Activated T-helper 1 cell treated with Interleukin-2 at 50 U/mL for 16 hours (primary cell): ENCODE results near the gene MLST8.
"Not testable (repeated sequence)": the region's sequence is repeated elsewhere in the genome, so short reads cannot be mapped to it uniquely, and the experiment has no call there.

ENCODE experiments used
- DNase-seq: peaks from one replicate; pipeline ENCODE4 v3.0.0-alpha.2; 2020; ENCODE audit warnings: low read depth

The MLST8 gene

DNA sequence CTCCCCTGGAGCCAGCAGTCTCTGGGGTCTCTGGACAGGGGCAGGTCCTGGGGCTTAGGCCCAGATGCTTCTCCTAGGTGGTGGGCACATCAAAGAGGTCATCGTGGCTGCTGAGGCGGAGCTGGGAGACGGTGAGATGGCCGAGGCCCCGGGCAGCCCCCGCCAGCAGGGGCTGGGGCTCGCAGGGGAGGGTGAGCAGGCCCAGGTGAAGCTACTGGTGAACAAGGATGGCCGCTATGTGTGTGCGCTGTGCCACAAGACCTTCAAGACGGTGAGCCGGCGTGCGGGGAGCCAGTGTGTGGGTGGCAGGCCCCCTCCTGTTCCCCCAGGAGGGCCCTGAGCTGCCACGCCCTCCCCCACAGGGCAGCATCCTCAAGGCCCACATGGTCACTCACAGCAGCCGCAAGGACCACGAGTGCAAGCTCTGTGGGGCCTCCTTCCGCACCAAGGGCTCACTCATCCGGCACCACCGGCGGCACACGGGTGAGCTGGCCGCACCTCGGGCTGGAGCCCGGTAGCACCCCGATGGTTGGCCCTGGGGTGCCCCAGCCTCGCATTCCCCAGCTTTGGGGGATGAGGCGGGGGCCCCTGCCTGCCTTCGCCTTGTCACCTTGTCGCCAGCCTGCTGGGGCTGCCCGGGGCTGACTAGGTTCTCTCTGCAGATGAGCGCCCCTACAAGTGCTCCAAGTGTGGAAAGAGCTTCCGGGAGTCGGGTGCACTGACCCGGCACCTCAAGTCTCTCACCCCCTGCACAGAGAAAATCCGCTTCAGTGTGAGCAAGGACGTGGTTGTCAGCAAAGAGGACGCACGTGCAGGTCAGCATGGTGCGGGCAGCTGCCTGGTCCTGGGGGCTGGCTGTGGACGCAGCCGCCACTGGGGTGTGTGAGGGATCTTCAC lies 27.1 kb downstream of the MLST8 start:
- no peak for DNase-seq

DNA sequence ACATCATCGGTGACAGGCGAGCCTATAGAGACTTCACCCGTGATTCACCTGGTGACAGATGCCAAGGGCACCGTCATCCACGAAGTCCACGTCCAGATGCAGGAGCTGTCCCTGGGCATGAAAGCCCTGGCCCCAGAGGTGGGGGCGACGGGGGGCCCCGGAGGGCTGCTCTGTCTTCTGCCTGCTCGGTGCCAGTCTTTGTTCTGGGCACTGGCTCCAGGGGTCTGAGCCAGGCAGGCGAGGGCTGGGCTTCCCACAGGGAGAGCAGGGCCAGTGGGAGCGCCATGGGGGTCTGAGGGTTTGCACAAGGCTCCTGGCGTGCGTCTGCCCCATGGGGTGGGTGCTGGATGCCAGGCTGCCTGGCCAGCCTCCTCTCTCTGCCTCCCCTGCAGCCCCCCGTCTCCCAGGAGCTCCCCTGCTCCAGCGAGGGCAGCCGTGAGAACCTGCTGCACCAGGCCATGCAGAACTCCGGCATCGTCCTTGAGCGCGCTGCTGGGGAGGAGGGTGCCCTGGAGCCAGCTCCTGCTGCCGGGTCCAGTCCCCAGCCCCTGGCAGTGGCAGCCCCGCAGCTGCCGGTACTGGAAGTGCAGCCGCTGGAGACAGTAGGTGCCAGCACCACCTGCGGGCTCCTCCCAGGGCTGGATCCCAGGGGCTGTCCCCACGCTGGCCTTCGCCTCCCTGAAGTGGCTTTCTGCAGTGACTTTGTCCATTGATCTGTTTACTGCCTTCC lies 28.0 kb downstream of the MLST8 start:
- no peak for DNase-seq

DNA sequence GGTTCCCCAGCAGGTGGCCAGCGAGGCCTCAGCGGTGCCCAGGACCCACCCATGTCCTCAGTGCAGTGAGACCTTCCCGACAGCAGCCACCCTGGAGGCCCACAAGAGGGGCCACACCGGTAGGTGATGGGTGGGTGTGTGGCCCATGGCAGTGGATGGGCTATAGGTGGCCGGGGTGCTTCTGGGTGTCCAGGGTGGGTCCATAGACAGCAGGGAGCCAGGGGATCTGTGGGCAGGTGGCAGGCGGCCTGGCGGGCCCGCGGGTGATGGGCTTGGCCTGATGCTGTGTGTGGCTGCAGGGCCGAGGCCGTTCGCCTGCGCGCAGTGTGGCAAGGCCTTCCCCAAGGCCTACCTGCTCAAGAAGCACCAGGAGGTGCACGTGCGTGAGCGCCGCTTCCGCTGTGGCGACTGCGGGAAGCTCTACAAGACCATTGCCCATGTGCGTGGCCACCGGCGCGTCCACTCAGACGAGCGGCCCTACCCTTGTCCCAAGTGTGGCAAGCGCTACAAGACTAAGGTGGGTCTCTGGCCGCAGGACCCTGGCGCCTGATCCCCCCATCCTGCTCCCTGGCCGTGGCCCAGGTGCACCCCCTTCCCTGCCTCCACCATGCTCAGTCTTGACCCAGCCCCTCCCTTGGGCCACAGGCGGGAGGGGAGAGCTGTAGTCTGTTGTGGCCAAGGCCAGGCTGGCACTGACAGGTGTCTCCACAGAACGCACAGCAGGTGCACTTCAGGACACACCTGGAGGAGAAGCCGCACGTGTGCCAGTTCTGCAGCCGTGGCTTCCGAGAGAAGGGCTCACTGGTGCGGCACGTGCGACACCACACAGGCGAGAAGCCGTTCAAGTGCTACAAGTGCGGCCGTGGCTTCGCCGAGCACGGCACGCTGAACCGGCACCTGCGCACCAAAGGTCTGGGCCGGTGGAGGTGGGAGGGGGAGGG lies 28.9 kb downstream of the MLST8 start:
- DNase-seq = no peak

DNA sequence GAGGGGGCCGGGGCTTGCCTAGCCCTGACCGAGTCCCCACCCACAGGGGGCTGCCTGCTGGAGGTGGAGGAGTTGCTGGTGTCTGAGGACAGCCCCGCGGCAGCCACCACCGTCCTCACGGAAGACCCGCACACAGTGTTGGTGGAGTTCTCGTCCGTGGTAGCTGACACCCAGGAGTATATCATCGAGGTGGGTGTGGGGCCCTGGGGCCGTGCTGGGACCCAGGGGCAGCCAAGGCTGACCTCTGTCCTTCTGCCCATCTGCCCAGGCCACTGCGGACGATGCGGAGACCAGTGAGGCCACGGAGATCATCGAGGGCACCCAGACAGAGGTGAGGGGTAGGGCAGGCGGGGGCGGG lies 29.5 kb downstream of the MLST8 start:
- DNase-seq = no peak

DNA sequence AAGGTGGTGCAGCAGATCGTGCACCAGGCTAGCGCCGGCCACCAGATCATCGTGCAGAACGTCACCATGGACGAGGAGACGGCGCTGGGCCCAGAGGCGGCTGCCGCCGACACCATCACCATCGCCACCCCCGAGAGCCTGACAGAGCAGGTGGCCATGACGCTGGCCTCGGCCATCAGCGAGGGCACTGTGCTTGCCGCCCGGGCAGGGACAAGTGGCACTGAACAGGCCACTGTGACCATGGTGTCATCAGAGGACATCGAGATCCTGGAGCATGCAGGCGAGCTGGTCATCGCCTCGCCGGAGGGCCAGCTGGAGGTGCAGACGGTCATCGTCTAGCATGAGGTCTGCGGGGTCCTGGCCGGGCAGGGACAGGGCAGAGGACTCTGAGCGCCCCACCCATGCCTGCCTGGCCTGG lies 30.0 kb downstream of the MLST8 start:
- DNase-seq = no peak

DNA sequence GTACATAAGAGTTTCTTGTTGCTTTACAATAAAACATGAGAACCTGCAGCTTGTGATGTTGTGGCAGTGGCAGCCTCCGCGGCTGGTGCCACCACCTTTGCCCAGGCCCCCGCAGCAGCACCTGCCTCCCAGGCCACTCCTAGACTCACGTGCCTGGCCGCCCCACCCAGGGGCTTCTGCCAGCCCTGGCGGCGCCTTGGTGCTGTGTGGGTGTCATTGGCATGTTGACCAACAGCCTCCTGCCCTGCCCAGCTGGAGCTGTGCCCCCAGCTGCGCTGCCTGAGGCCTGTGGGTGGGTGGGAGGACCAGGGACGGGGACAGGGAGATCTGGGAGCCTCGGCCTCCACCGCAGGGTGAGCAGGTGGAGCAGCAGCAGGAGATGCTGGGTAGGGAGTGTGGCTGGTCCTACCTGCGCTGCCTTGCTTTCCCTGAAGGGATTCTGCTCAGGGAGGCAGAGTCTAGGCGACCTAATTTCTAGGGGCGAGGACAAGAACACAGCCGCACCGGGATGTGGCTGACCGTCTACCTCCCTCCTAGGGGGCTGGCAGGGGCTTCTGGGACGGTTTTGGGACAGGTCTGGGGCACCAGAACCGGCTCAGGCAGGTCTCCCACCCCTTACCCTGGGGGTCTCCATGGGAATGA lies 30.6 kb downstream of the MLST8 start:
- no peak for DNase-seq

DNA sequence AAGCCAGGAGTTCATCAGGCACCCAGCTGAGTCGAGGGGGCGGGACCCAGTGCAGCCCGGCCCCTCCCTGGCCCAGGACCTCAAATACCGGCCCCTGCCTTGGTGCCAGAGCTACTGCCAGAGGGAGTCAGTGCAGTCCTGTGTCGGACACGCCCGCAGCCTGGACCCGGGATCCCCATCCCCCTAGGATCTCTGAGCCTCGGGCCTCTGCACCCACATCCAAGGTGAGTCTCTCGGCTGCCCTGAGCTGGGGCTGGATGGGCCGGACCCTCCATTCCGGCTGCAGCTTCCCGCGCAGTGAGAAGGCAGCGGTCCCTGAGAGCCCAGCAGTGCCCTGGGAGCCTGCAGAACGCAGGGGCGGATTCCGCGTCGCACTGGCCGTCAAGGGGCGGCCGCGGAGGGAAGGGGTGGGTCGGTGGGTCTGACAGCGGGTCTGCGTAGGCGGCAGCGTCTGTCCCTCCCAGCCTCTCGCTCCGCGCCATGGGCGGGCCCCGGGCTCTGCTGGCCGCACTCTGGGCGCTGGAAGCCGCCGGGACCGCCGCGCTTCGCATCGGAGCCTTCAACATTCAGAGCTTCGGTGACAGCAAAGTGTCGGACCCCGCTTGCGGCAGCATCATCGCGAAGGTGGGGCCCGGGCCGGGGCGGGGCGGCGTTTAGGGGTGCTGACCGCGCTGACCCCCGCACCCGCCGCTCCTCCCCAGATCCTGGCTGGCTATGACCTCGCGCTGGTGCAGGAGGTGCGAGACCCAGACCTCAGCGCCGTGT lies 31.3 kb downstream of the MLST8 start, which contains the start of gene DNASE1L2:
TSS of gene DNASE1L2 (plus strand) at position 108 of the 765 bp plus-strand sequence. CDS start at position 481, 373 bp downstream.
- DNase-seq = no peak

DNA sequence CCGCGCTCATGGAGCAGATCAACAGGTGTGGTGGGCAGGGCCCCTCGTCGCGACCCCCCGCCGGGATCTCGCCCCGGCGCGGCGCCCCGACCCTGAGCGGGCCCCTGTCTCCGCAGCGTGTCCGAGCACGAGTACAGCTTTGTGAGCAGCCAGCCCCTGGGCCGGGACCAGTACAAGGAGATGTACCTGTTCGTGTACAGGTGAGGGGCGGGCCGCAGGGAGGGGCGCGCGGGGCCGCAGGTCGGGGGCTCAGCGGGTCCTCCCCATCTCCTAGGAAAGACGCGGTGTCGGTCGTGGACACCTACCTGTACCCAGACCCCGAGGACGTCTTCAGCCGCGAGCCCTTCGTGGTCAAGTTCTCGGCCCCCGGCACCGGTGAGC lies 31.8 kb downstream of the MLST8 start:
- DNase-seq = no peak

DNA sequence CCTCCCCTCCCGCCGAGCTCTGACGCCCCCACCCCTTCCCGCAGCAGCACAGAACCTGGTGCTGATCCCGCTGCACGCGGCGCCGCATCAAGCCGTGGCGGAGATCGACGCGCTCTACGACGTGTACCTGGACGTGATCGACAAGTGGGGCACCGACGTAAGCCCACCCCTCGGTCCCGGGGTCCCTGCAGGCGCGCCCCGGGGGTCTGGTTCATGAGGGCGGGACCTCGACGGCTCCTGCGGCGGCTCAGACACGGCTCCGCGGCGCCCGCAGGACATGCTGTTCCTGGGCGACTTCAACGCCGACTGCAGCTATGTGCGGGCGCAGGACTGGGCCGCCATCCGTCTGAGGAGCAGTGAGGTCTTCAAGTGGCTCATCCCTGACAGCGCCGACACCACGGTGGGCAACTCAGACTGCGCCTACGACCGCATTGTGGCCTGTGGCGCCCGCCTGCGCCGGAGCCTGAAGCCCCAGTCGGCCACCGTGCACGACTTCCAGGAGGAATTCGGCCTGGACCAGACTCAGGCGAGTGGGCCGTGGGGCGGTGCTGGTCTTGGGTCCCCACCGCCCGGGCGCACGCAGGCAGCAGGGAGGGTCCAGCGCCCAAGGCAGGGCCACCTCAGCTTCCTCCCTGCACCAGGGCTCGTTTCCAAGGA lies 32.4 kb downstream of the MLST8 start:
- DNase-seq = no peak

DNA sequence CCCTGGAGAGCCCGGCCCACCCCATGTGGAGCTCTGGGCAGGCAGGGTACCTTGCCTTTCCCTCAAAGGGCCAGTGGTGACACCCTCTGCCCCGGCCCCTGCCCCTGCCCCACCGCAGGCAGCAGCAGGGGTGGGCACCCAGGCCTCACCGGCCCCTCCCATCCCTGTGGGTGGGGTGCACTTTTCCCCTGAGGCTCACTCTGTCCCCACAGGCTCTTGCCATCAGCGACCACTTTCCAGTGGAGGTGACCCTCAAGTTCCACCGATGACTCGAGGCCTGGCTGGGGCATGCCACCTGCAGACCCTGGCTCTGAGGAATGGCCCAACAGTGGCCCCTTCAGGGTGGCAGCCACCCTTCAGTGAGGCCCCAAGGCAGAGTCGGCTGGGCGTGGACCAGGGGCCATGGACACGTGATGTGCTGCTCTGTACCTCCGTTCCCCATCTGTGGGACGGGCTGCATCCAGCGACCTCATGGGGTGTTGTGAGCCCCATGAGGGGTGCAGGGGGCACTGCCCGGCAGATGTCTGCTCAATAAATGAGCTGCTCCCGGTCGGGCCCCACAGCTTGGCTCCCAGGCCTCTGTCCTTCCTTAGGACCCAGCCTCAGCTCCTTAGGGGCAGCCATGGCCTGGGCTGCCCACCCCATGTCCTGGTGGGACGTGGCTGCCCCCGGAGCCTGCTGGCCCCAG lies 33.0 kb downstream of the MLST8 start:
- no peak for DNase-seq

DNA sequence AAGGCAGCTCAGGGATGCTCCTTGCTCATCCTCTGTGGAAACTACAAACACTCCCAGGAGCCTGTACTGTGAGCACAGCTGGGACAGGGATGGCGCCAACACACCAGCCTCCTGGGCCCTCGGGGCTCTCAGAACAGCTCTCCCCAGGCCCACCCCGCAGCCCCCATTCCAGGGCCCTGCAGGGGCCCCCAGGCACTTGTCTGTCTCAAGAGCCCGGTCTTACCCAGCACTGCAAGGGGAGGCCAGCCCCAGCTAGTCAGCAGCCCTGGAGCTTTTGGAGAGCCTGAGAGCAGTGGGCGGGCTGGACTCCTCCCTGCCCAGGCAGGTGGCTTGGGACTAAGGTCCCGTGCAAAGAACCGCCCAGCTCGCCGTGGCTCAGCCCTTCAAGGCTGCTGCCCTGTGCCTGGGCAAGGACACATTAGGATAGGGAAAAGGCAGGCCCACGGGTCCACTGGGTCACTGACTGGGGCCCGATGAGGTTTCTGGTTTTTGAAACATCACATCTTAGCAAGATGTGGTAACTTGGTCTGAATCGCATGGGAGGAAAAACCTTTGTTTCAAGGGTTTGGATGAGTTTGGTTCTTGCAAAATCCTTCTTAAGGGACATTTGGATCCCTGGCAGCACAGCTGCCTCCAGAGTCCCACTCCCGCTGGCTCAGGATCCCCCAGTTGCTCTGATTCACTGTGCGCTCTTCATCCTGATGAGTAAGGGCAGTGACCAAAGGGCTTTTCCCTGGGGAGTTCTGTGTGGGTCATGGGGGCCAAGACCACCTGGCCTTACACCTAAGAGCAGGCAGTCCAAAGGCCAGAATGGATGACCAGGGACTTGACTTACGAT lies 33.8 kb downstream of the MLST8 start:
- DNase-seq = no peak

DNA sequence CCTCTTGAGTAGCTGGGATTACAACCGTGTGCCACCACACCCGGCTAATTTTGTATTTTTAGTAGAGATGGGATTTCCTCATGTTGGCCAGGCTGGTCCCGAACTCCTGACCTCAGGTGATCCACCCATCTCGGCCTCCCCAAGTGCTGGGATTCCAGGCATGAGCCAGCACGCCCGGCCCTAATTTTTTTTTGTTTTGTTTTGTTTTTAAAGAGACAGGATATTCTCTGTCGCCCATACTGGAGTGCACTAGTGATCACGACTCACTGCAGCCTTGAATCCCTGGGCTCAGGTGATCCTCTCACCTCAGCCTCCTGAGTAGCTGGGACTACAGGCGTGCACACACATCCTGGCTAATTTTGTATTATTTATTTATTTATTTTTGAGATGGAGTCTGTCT lies 35.1 kb downstream of the MLST8 start:
- not testable (repeated sequence) for DNase-seq

DNA sequence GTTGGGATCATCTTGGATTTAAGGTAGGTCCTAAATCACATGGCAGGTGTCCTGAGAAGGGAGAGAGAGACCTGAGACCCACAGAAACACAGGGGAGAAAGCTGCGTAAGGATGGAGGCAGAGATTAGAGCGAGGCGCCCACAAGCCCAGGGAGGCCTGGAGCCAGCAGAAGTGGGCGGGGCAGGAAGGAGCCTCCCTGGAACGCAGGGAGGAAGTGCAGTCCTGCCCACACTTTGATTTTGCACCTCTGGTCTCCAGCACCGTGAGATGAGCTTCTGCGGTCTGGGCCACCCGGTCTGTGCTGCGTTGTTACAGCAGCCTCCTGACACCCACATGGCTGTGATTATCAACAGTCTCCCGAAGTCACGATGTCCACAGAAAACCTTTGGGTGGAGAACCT lies 37.3 kb downstream of the MLST8 start:
- DNase-seq = no peak

DNA sequence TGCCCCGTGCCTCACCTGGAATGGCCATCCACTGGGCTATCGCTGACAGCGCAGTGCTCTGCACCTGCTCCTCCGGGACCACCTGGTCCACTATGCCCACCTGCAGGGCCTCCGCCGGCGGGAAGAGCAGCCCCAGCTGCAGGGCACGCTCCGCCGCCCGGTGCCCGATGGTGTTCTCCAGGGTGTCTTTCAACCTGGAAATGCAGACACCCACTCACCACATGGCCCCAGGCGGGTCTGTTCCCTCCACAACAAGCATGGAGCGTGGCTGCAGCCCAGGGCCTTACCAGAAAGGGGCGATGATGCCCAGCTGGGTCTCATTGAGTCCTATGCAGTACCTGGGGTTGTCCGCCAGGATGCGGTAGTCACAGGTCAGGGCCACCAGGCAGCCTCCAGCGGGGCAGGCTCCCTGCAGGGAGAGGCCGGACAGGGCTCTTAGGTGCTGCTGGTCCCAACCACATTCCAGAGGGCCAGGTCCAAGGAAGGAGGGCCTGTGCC lies 37.8 kb downstream of the MLST8 start:
- DNase-seq = no peak

DNA sequence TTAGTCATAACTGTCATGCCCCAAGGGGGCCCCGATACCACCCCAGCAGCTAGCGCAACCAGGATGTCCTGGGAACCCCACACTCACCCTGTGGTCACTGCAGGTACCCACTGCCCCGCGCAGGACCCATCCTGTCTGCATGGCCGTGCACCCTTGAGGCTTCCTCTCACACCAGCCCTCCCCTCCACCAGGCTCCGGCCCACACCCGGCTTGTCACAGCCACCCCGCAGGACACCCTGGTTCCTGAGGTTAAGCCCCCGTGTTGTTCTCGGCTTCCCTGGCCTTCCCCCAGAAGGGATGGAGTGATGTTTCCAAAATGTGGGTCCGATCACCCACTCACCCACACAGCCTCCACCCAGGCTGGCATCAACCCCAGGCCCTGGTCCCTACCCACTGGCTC lies 38.5 kb downstream of the MLST8 start:
- no peak for DNase-seq

DNA sequence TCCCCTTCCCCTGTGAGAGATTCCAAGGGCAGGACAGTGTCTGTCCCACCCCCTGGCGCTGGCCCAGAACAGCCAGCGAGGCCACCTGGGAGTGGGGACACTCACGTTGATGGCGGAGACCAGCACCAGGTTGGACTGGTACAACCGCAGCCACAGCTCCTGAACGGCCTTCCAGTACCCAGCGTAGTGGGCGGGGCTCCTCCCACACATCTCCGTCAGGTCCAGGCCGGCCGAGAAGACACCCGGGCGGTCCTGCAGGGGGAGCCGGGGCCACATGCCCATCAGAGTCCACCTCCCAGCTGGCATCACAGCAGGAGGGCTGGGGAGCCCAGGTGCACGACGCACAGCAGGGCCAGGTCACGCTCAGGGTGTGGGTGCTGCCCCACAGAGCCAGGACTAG lies 39.0 kb downstream of the MLST8 start:
- no peak for DNase-seq

DNA sequence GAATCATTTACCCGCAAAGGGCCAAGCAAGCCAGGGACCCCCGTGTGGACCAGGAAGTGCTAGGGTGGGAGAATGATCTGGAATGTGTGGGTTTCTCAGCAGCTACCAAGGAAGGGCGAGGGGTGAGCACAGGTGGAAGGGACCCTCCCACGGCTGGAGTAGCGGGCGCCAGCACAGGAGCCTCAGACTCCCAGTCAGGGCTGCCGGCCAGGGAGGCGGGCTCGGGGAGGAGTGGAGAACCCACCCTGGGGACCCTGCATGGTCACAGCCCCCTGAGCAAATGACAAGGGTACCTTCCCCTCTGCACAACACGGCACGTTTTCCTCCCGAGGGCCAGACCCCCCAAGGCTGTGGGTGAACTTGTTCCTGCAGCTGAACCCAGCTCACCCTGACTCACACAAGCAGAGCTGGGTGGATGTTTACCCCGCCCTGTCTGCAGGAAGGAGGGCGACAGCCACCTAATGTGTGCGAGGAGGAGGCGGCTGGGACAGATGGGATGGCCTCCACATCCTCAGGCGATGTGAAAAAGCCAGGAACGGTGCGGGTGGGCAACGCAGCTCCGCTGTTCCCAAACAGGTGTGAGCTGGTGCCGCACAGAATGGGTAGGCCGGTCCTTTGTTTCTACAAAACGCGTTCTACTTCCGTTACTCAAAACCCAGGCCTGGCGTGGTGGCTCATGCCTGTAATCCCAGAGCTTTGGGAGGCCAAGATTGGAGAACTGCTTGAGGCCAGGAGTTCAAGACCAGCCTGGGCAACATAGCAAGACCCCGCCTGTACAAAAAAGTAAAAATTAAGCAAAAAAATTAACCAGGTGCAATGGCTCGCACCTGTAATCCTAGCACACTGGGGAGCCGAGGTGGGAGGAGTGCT lies 39.9 kb downstream of the MLST8 start:
- DNase-seq = no peak
